ENCODE data around the gene NDUFA8. TPM values are rescaled to one million over a fixed set of nuclear protein-coding genes. Genes with fewer than 3 reads are reported as not detected.

The NDUFA8 gene
- total RNA-seq, 1 donor from 2014 or later, result 48.5 TPM

- DNase-seq (ENCODE audit: extremely low spot score, unreplicated experiment), result no peak
These were observed 49.3 kb downstream of the NDUFA8 start for GRCh38 chr9:122110100-122110833.

DNA sequence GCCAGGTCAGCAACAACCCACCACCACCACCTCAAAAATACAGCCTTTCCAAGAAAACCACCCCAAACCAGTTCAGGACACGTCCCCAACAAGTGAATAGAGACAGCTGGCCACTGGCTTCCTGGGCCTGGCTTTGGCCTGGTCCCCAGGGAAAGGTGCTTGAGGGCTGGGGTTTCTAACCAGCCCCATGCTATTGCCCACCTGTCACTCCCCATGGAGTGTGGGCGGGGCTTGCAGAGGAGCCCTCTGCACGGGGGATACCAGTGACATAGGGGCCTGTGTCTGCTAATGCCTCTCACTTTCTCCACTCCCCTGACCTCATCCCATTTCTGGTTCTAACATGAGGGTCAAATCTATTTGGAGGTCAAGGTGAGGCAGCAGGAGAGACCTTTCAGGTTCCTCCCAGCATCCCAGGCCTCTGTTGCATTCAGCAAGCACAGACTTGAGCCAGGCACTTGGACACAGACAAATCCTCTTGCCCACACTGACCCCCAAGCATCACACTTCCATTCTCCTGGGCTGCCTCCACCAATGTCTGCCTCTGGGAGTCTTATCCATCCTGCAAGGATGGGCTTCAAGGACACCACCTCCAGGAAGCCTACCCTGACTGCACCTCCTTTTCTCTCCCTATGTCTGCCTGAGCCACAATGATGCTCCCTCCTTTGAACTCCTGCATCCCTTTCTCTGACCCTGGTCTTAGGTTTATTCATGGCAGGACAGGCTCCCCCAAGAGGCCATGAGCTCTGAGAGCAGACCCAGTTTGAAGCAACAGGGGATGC, 50.4 kb downstream of the NDUFA8 start:
- H3K27ac Mint-ChIP-seq (ENCODE audit: unreplicated experiment), result no peak overlapping the region
- no peak overlapping the region for H3K4me3 Mint-ChIP-seq (ENCODE audit: unreplicated experiment)
- H3K4me1 Mint-ChIP-seq (ENCODE audit: unreplicated experiment), result peaks cover 16% of the 10 kb centered on the region
- TF ChIP-seq CTCF (IDR thresholded peaks at IDR 0.05), result no peak
- DNase-seq (ENCODE audit: extremely low spot score, unreplicated experiment), result no peak
- peaks cover 2% of the 10 kb centered on the region for H3K9me3 Mint-ChIP-seq (ENCODE audit: unreplicated experiment)
- no peaks in the 10 kb centered on the region for H3K36me3 Mint-ChIP-seq (ENCODE audit: unreplicated experiment)
- peaks cover 14% of the 10 kb centered on the region for H3K27me3 Mint-ChIP-seq (ENCODE audit: unreplicated experiment)

More at GRCh38 chr9:122110100-122110833, 49.3 kb downstream of the NDUFA8 start:
- no peak for TF ChIP-seq CTCF (IDR thresholded peaks at IDR 0.05)
- Mint-ChIP-seq H3K36me3 (ENCODE audit: unreplicated experiment) (no peaks in the 10 kb centered on the region), H3K4me3 (ENCODE audit: unreplicated experiment) (no peak overlapping the region), H3K4me1 (ENCODE audit: unreplicated experiment) (peaks cover 16% of the 10 kb centered on the region), H3K9me3 (ENCODE audit: unreplicated experiment) (no peaks in the 10 kb centered on the region), H3K27ac (ENCODE audit: unreplicated experiment) (no peak overlapping the region), H3K27me3 (ENCODE audit: unreplicated experiment) (peaks cover 24% of the 10 kb centered on the region)

GRCh38 chr9:122107291-122107805, 52.2 kb downstream of the NDUFA8 start:
- TF ChIP-seq CTCF (IDR thresholded peaks at IDR 0.05), result no peak
- Mint-ChIP-seq H3K4me1 (ENCODE audit: unreplicated experiment) (peaks cover 16% of the 10 kb centered on the region), H3K27me3 (ENCODE audit: unreplicated experiment) (peaks cover 3% of the 10 kb centered on the region), H3K27ac (ENCODE audit: unreplicated experiment) (no peak overlapping the region), H3K36me3 (ENCODE audit: unreplicated experiment) (no peaks in the 10 kb centered on the region), H3K4me3 (ENCODE audit: unreplicated experiment) (no peak overlapping the region), H3K9me3 (ENCODE audit: unreplicated experiment) (peaks cover 7% of the 10 kb centered on the region)
- no peak for DNase-seq (ENCODE audit: extremely low spot score, unreplicated experiment)

GRCh38 chr9:122106576-122106975, 53.0 kb downstream of the NDUFA8 start:
- no peak for TF ChIP-seq CTCF (IDR thresholded peaks at IDR 0.05)
- no peak for DNase-seq (ENCODE audit: extremely low spot score, unreplicated experiment)
- H3K9me3 Mint-ChIP-seq (ENCODE audit: unreplicated experiment), result peaks cover 7% of the 10 kb centered on the region
- H3K36me3 Mint-ChIP-seq (ENCODE audit: unreplicated experiment), result no peaks in the 10 kb centered on the region
- peaks cover 16% of the 10 kb centered on the region for H3K4me1 Mint-ChIP-seq (ENCODE audit: unreplicated experiment)
- H3K4me3 Mint-ChIP-seq (ENCODE audit: unreplicated experiment), result no peak overlapping the region
- H3K27me3 Mint-ChIP-seq (ENCODE audit: unreplicated experiment), result peaks cover 2% of the 10 kb centered on the region
- no peak overlapping the region for H3K27ac Mint-ChIP-seq (ENCODE audit: unreplicated experiment)

GRCh38 chr9:122103985-122104384, 55.6 kb downstream of the NDUFA8 start:
- DNase-seq (ENCODE audit: extremely low spot score, unreplicated experiment), result no peak
- Mint-ChIP-seq H3K27me3 (ENCODE audit: unreplicated experiment) (peaks cover 2% of the 10 kb centered on the region), H3K27ac (ENCODE audit: unreplicated experiment) (no peak overlapping the region)

More at GRCh38 chr9:122103985-122104384, 55.6 kb downstream of the NDUFA8 start:
- Mint-ChIP-seq H3K4me1 (ENCODE audit: unreplicated experiment) (peaks cover 19% of the 10 kb centered on the region), H3K4me3 (ENCODE audit: unreplicated experiment) (no peak overlapping the region), H3K9me3 (ENCODE audit: unreplicated experiment) (peaks cover 7% of the 10 kb centered on the region), H3K36me3 (ENCODE audit: unreplicated experiment) (no peaks in the 10 kb centered on the region)
- TF ChIP-seq CTCF (IDR thresholded peaks at IDR 0.05), result no peak

All from osteocyte (in vitro differentiated cells).